Activated T-cell treated with anti-CD3 and anti-CD28 coated beads, Interleukin-2, amount 50 U/mL, for 72 hours (primary cell): ENCODE data around the gene E4F1. TPM values are rescaled to one million over a fixed set of nuclear protein-coding genes. Genes with fewer than 3 reads are reported as not detected.
"Not testable (repeated sequence)": the region's sequence is repeated elsewhere in the genome, so short reads cannot be mapped to it uniquely, and the experiment has no call there.

ENCODE experiments used
- ATAC-seq, 2 donors: fragments of 150-1000 bp; cut with Tn5 transposase; replicated peaks in 1 of 2; 2 replicates each; pipeline ENCODE4 v1.10.0; 2021; ENCODE audit warnings: moderate library complexity in 2 of 2, mild to moderate bottlenecking in 1 of 2
- DNase-seq, 2 donors: peaks; one replicate each; pipeline ENCODE4 v3.0.0; 2021 to 2022; ENCODE audit warnings: mixed read lengths in 1 of 2
- H3K27ac Mint-ChIP-seq: one replicate; pipeline ENCODE4 v1.8.0; 2022; ENCODE audit warnings: mild to moderate bottlenecking, moderate library complexity, mixed read lengths
- H3K27me3 Mint-ChIP-seq: one replicate; pipeline ENCODE4 v1.8.0; 2022; ENCODE audit warnings: low read depth, mixed read lengths
- H3K36me3 Mint-ChIP-seq, 2 donors: one replicate each; pipeline ENCODE4 v1.8.0; 2022; ENCODE audit warnings: mixed read lengths in 2 of 2, mild to moderate bottlenecking in 1 of 2; ENCODE audit not compliant: insufficient read depth in 2 of 2
- H3K4me1 Mint-ChIP-seq: one replicate; pipeline ENCODE4 v1.8.0; 2022; ENCODE audit warnings: low read depth, mixed read lengths
- H3K4me3 Mint-ChIP-seq, 2 donors: one replicate each; pipeline ENCODE4 v1.8.0; 2022; ENCODE audit warnings: mild to moderate bottlenecking in 2 of 2, mixed read lengths in 2 of 2, moderate library complexity in 2 of 2
- H3K9me3 Mint-ChIP-seq, 2 donors: one replicate each; pipeline ENCODE4 v1.8.0; 2022; ENCODE audit warnings: mixed read lengths in 2 of 2
- total RNA-seq, 2 donors: library from RNA; stranded (reverse); gene quantifications; one replicate each; pipeline ENCODE4 v1.2.3, GENCODE V29; 2022

Gene E4F1
- total RNA-seq, 2 donors from 2014 or later = 22.1 to 24.3 TPM

DNA sequence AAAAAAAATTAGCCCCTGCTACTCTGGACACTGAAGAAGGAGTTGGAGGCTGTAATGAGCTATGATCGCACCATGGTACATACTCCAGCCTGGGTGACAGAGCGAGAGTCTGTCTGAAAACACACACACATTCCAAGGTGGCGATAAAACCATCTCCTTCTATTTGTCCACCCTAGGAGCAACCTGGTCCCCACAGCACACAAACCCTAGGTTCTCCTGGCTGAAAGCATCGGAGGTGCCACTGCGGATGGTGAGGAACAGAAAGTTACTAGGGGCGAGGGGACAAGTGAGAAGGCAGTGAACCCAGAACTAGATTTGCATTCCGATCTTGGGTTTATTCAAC is 29.4 kb downstream of the E4F1 start:
- no peaks in the 10 kb centered on the region for H3K9me3 Mint-ChIP-seq
- H3K27me3 Mint-ChIP-seq = no peaks in the 10 kb centered on the region
- peaks cover 9 to 31% of the 10 kb centered on the region in 2 donors for H3K36me3 Mint-ChIP-seq
- ATAC-seq = no peak
- DNase-seq = no peak
- no peak overlapping the region for H3K27ac Mint-ChIP-seq
- no peak overlapping the region for H3K4me3 Mint-ChIP-seq
- H3K4me1 Mint-ChIP-seq = no peaks in the 10 kb centered on the region

- Mint-ChIP-seq H3K27me3 (no peaks in the 10 kb centered on the region), H3K36me3 (peaks cover 10 to 35% of the 10 kb centered on the region in 2 donors), H3K4me3 (no peak overlapping the region), H3K4me1 (no peaks in the 10 kb centered on the region), H3K9me3 (no peaks in the 10 kb centered on the region), H3K27ac (no peak overlapping the region)
- no peak for DNase-seq
- no peak for ATAC-seq
These were observed 29.9 kb downstream of the E4F1 start for GRCh38 chr16:2253293-2253692.

- no peak for ATAC-seq
- DNase-seq = no peak
- Mint-ChIP-seq H3K36me3 (peaks cover 12 to 48% of the 10 kb centered on the region in 2 donors), H3K4me1 (no peaks in the 10 kb centered on the region), H3K9me3 (no peaks in the 10 kb centered on the region), H3K4me3 (no peak overlapping the region), H3K27ac (peak overlapping the region; percentile 64), H3K27me3 (no peaks in the 10 kb centered on the region)
These were observed 33.2 kb downstream of the E4F1 start for GRCh38 chr16:2256531-2257140.

DNA sequence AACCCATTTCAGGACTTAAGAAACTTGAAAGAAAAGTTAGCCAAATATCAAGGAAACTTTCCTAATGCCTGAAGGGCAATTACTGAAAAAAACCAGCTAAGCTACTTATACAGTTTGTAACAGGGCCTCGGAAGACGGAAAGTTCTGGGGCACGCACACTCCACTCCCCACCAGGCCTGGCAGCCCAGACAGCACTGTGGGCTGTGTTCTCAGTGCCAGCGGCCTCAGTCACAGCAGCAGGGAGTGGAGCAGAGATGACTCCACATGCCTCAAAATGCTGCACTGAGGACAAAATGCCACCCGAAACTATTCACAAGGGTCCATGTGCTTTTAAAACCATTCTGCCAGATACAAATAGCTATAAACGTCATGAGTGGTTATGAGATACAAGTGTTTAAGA is 34.3 kb downstream of the E4F1 start:
- no peaks in the 10 kb centered on the region for H3K9me3 Mint-ChIP-seq
- ATAC-seq (no peak), DNase-seq (no peak)
- H3K4me3 Mint-ChIP-seq = no peak overlapping the region
- H3K4me1 Mint-ChIP-seq = no peaks in the 10 kb centered on the region
- H3K27ac Mint-ChIP-seq = no peak overlapping the region
- H3K36me3 Mint-ChIP-seq = peaks cover 21 to 57% of the 10 kb centered on the region in 2 donors
- no peaks in the 10 kb centered on the region for H3K27me3 Mint-ChIP-seq

- not testable (repeated sequence) for H3K9me3 Mint-ChIP-seq, ATAC-seq
These were observed 35.1 kb downstream of the E4F1 start for GRCh38 chr16:2258530-2258929.

DNA sequence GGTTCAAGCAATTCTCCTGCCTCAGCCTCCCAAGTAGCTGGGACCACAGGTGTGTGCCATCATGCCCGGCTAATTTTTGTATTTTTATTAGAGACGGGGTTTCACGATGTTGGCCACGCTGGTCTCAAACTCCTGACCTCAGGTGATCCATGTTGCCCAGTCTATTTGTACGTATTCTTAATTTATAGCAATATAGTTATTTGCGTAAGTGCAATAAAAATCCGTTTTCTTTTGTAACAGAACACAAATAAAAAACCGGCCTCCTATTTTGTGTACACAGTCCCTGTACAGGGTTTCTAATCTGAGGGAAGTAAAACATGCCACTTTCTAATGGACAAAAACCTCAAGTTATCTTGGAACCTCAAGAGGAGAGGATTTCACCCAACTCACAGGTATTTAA is 36.9 kb downstream of the E4F1 start:
- Mint-ChIP-seq H3K27ac (no peak overlapping the region), H3K9me3 (no peaks in the 10 kb centered on the region), H3K4me3 (no peak overlapping the region), H3K36me3 (peaks cover 19 to 58% of the 10 kb centered on the region in 2 donors), H3K4me1 (peaks cover 12% of the 10 kb centered on the region), H3K27me3 (no peaks in the 10 kb centered on the region)
- no peak for DNase-seq
- ATAC-seq = no peak

More at GRCh38 chr16:2258530-2258929, 35.1 kb downstream of the E4F1 start:
- H3K4me3 Mint-ChIP-seq, H3K27ac Mint-ChIP-seq, H3K27me3 Mint-ChIP-seq, DNase-seq, H3K4me1 Mint-ChIP-seq: not testable (repeated sequence)
- peaks cover 19 to 53% of the 10 kb centered on the region in 2 donors for H3K36me3 Mint-ChIP-seq

GRCh38 chr16:2263026-2263425 is 39.6 kb downstream of the E4F1 start:
- not testable (repeated sequence) for H3K27ac Mint-ChIP-seq, H3K9me3 Mint-ChIP-seq, ATAC-seq, H3K4me3 Mint-ChIP-seq, H3K27me3 Mint-ChIP-seq, DNase-seq
- peaks cover 20 to 52% of the 10 kb centered on the region in 2 donors for H3K36me3 Mint-ChIP-seq
- peaks cover 31% of the 10 kb centered on the region for H3K4me1 Mint-ChIP-seq

GRCh38 chr16:2266887-2267286 is 43.5 kb downstream of the E4F1 start:
- ATAC-seq, H3K9me3 Mint-ChIP-seq, H3K27me3 Mint-ChIP-seq: not testable (repeated sequence)
- peaks cover 44% of the 10 kb centered on the region for H3K4me1 Mint-ChIP-seq
- peaks cover 17 to 31% of the 10 kb centered on the region in 2 donors for H3K36me3 Mint-ChIP-seq
- DNase-seq = peak in 1 of 2 donors; percentile 15
- peak overlapping the region; percentile 94 to 98 for H3K4me3 Mint-ChIP-seq
- H3K27ac Mint-ChIP-seq = peak overlapping the region; percentile 94

- DNase-seq, H3K9me3 Mint-ChIP-seq, H3K27me3 Mint-ChIP-seq: not testable (repeated sequence)
- H3K27ac Mint-ChIP-seq = peak overlapping the region; percentile 99
- peak overlapping the region; percentile 94 to 98 for H3K4me3 Mint-ChIP-seq
- ATAC-seq = peak; percentile 72 to 75
- peaks cover 44% of the 10 kb centered on the region for H3K4me1 Mint-ChIP-seq
- H3K36me3 Mint-ChIP-seq = peaks cover 10 to 25% of the 10 kb centered on the region in 2 donors
These were observed 44.1 kb downstream of the E4F1 start for GRCh38 chr16:2267505-2267912.

GRCh38 chr16:2267913-2268666 is 44.7 kb downstream of the E4F1 start, which contains the start of gene RNPS1:
Gene RNPS1 (minus strand): TSS chr16:2268126. CDS start chr16:2264643, 3,483 bp downstream.
- ATAC-seq = peak; percentile 92
- Mint-ChIP-seq H3K36me3 (peaks cover 7 to 21% of the 10 kb centered on the region in 2 donors), H3K4me3 (peak within 1 kb of the TSS; percentile 94 to 98), H3K27me3 (no peaks in the 10 kb centered on the region), H3K27ac (peak within 1 kb of the TSS; percentile 99), H3K4me1 (peaks cover 44% of the 10 kb centered on the region), H3K9me3 (no peaks in the 10 kb centered on the region)
- DNase-seq = peak; percentile 96 to 98

- peak overlapping the region in 1 of 2 donors; percentile 94 for H3K4me3 Mint-ChIP-seq
- H3K27me3 Mint-ChIP-seq = no peaks in the 10 kb centered on the region
- H3K27ac Mint-ChIP-seq = no peak overlapping the region
- no peaks in the 10 kb centered on the region for H3K9me3 Mint-ChIP-seq
- peaks cover 34% of the 10 kb centered on the region for H3K4me1 Mint-ChIP-seq
- ATAC-seq (no peak), DNase-seq (no peak)
- H3K36me3 Mint-ChIP-seq = peaks cover 7 to 10% of the 10 kb centered on the region in 2 donors
These were observed 46.7 kb downstream of the E4F1 start for GRCh38 chr16:2270070-2270462.

GRCh38 chr16:2270588-2271470 is 47.4 kb downstream of the E4F1 start:
- no peak for ATAC-seq

More at GRCh38 chr16:2270588-2271470, 47.4 kb downstream of the E4F1 start:
- Mint-ChIP-seq H3K4me3 (no peak overlapping the region), H3K4me1 (peaks cover 27% of the 10 kb centered on the region), H3K27me3 (no peaks in the 10 kb centered on the region), H3K36me3 (peaks cover 6 to 7% of the 10 kb centered on the region in 2 donors), H3K27ac (no peak overlapping the region), H3K9me3 (no peaks in the 10 kb centered on the region)
- no peak for DNase-seq
